K562 (cell line): ENCODE measurements around the gene TMEM202. TPM values are rescaled to one million over a fixed set of nuclear protein-coding genes. Genes with fewer than 3 reads are reported as not detected.

Experiments
- ATAC-seq: fragments of 200-7000 bp; cut with Tn5 transposase; 3 replicates; pipeline ENCODE4 v1.9.1; 2020; ENCODE audit warnings: moderate library complexity
- BruUV-seq: library from RNA; stranded (reverse); fragments of 400-500 nt; replicated peaks from 2 replicates; lab custom pipeline; 2021; lab: Mats Ljungman, UMichigan
- CTCF ChIA-PET: fragments of 300-600 bp; formaldehyde crosslinking; extraction: SDS; loops from one replicate; lab custom pipeline; 2021; ENCODE audit warnings: low intra/inter-chr PET ratio; lab: Yijun Ruan, JAX
- POLR2A ChIA-PET: fragments of 300-600, 350-650 bp; sonication (Branson Sonifier 250); formaldehyde crosslinking; extraction: SDS; loops from one replicate; lab custom pipeline; 2021; ENCODE audit warnings: antibody characterized with exemption, inconsistent platforms; lab: Yijun Ruan, JAX
- DNase-seq, 4 experiments: peaks; one replicate each; pipeline versions ENCODE4 v3.0.0 to v3.0.0-alpha.2; 2011 to 2018; ENCODE audit warnings: low spot score in 3 of 4, mixed read lengths in 3 of 4; ENCODE audit errors: extremely low read depth in 1 of 4
- FAIRE-seq: peaks from 2 replicates; lab custom pipeline; 2011; peaks lifted over from hg19 to GRCh38; lab: Jason Lieb, UNC
- H2AFZ ChIP-seq: 2 replicates; pipeline ENCODE4 v1.6.0; 2011; ENCODE audit warnings: low read depth, low read length, control low read depth, inconsistent platforms
- H3K27ac ChIP-seq: fragments of 200-600 bp; 3 replicates; pipeline ENCODE4 v1.8.0; 2011; ENCODE audit warnings: low read depth, mild to moderate bottlenecking, control low read depth, inconsistent platforms, low read length, moderate library complexity, mixed read lengths; ENCODE audit errors: extremely low read depth
- H3K27me3 ChIP-seq, 2 experiments: fragments of 300-600 bp in 1 of 2; 2 replicates in 1 of 2; 3 replicates in 1 of 2; pipeline versions ENCODE4 v1.6.0 to v1.8.0; 2011; ENCODE audit warnings: inconsistent platforms in 2 of 2, low read length in 2 of 2, mild to moderate bottlenecking in 1 of 2, mixed read lengths in 1 of 2, moderate library complexity in 1 of 2; ENCODE audit not compliant: control insufficient read depth in 2 of 2, insufficient read depth in 2 of 2
- H3K36me3 ChIP-seq: fragments of 300-600 bp; 3 replicates; pipeline ENCODE4 v1.8.0; 2011; ENCODE audit warnings: mild to moderate bottlenecking, low read length, inconsistent platforms; ENCODE audit not compliant: control insufficient read depth, insufficient read depth
- H3K4me1 ChIP-seq, 2 experiments: fragments of 200-600 bp in 1 of 2; replicated peaks in 1 of 2; 2 replicates in 1 of 2; 3 replicates in 1 of 2; pipeline versions ENCODE4 v1.5.1 to v1.8.0; 2011; ENCODE audit warnings: inconsistent platforms in 2 of 2, low read length in 2 of 2, mild to moderate bottlenecking in 1 of 2, mixed read lengths in 1 of 2, moderate library complexity in 1 of 2; ENCODE audit not compliant: control insufficient read depth in 2 of 2, insufficient read depth in 2 of 2
- H3K4me2 ChIP-seq: 2 replicates; pipeline ENCODE4 v1.6.1; 2011; ENCODE audit warnings: low read length, control low read depth, inconsistent platforms, mixed read lengths; ENCODE audit not compliant: insufficient read depth
- H3K4me3 ChIP-seq: fragments of 200-600 bp; sonication (generic), shearing (Covaris generic); 2 replicates; pipeline ENCODE4 v1.5.1; 2016; ENCODE audit warnings: control low read depth, inconsistent platforms
- H3K79me2 ChIP-seq: fragments of 200-600 bp; 3 replicates; pipeline ENCODE4 v1.8.0; 2011; ENCODE audit warnings: low read length, inconsistent platforms; ENCODE audit not compliant: control insufficient read depth, insufficient read depth
- H3K9ac ChIP-seq, 2 experiments: 2 replicates each; pipeline versions ENCODE4 v1.6.0 to v1.6.1; 2011; ENCODE audit warnings: low read depth in 2 of 2, low read length in 2 of 2, control low read depth in 1 of 2, inconsistent platforms in 1 of 2, mild to moderate bottlenecking in 1 of 2, mixed read lengths in 1 of 2; ENCODE audit not compliant: insufficient read depth in 1 of 2
- H3K9me1 ChIP-seq: one replicate; pipeline ENCODE4 v1.6.0; 2011; ENCODE audit warnings: inconsistent platforms, mild to moderate bottlenecking, low read length, moderate library complexity; ENCODE audit not compliant: control insufficient read depth, insufficient read depth
- H3K9me3 ChIP-seq: replicated peaks from 2 replicates; pipeline ENCODE4 v1.5.1; 2011; ENCODE audit warnings: low read depth, low read length, inconsistent platforms; ENCODE audit not compliant: control insufficient read depth, insufficient read depth
- H4K20me1 ChIP-seq: replicated peaks from 2 replicates; pipeline ENCODE4 v1.6.1; 2011; ENCODE audit warnings: low read length, inconsistent platforms, mixed read lengths; ENCODE audit not compliant: control insufficient read depth, insufficient read depth
- CBFB ChIP-seq: sonication (generic); formaldehyde crosslinking; IDR thresholded peaks from 2 replicates; pipeline ENCODE4 v1.4.0; 2020; ENCODE audit warnings: mild to moderate bottlenecking, missing genetic modification reagents
- EWSR1 ChIP-seq: fragments of 450-650 bp; IDR thresholded peaks from 2 replicates; pipeline ENCODE4 v1.6.1; 2018; ENCODE audit warnings: borderline replicate concordance, mild to moderate bottlenecking, low read depth, moderate library complexity; ENCODE audit not compliant: partially characterized antibody
- HDAC8 ChIP-seq: fragments of 450-650 bp; IDR thresholded peaks from 2 replicates; pipeline ENCODE4 v1.6.1; 2016; ENCODE audit warnings: mild to moderate bottlenecking, missing genetic modification characterization, moderate library complexity, missing compliant biosample characterization
- JUND ChIP-seq, 2 experiments: IDR thresholded peaks; 2 replicates in 1 of 2; 3 replicates in 1 of 2; pipeline ENCODE4 v1.6.1; 2011; ENCODE audit warnings: borderline replicate concordance in 2 of 2, low read depth in 2 of 2, low read length in 2 of 2, improper control_type of control experiment in 1 of 2, missing biosample characterization in 1 of 2, missing genetic modification characterization in 1 of 2, missing genetic modification reagents in 1 of 2
- KDM2B ChIP-seq: fragments of 250-450 bp; sonication (Bioruptor Pico); IDR thresholded peaks from 2 replicates; pipeline ENCODE4 v1.8.0; 2021; ENCODE audit warnings: mild to moderate bottlenecking, moderate library complexity
- MTA3 ChIP-seq: fragments of 450-650 bp; formaldehyde crosslinking; IDR thresholded peaks from 2 replicates; pipeline ENCODE4 v1.6.1; 2017; ENCODE audit warnings: mild to moderate bottlenecking, borderline replicate concordance
- NFE2L1 ChIP-seq: fragments of 450-650 bp; IDR thresholded peaks from 2 replicates; pipeline ENCODE4 v1.6.1; 2016; ENCODE audit warnings: missing genetic modification characterization, low read depth, mild to moderate bottlenecking, missing compliant biosample characterization, moderate library complexity, borderline replicate concordance
- NR2C1 ChIP-seq, 2 experiments: fragments of 450-650 bp; IDR thresholded peaks; 2 replicates each; pipeline ENCODE4 v1.6.1; 2017; ENCODE audit warnings: mild to moderate bottlenecking in 2 of 2, antibody characterized with exemption in 1 of 2, inconsistent platforms in 1 of 2, missing compliant biosample characterization in 1 of 2, missing genetic modification characterization in 1 of 2
- POU5F1 ChIP-seq: fragments of 150-350 bp; IDR thresholded peaks from 2 replicates; pipeline ENCODE4 v1.6.1; 2014; ENCODE audit warnings: borderline replicate concordance, low read length, low read depth, mild to moderate bottlenecking; ENCODE audit not compliant: partially characterized antibody
- SIX5 ChIP-seq, 2 experiments: IDR thresholded peaks; 2 replicates each; pipeline ENCODE4 v1.6.1; 2011; ENCODE audit warnings: low read length in 2 of 2, borderline replicate concordance in 1 of 2, low read depth in 1 of 2, mild to moderate bottlenecking in 1 of 2, moderate library complexity in 1 of 2; ENCODE audit not compliant: insufficient read depth in 1 of 2
- SMC3 ChIP-seq: conservative IDR thresholded peaks from 2 replicates; pipeline ENCODE4 v1.6.1; 2011; ENCODE audit warnings: low read depth, low read length, improper control_type of control experiment; ENCODE audit not compliant: insufficient read depth
- STAG1 ChIP-seq: sonication (generic); formaldehyde crosslinking; IDR thresholded peaks from 2 replicates; pipeline ENCODE4 v1.5.0; 2020; ENCODE audit warnings: missing genetic modification reagents, borderline replicate concordance
- TAF7 ChIP-seq: fragments of 450-650 bp; IDR thresholded peaks from 2 replicates; pipeline ENCODE4 v1.6.1; 2016; ENCODE audit warnings: missing genetic modification characterization, missing compliant biosample characterization
- ZC3H11A ChIP-seq: IDR thresholded peaks from 2 replicates; pipeline ENCODE4 v1.6.1; 2012; ENCODE audit warnings: low read depth, low read length, improper control_type of control experiment
- ZNF165 ChIP-seq: fragments of 250-450 bp; sonication (Bioruptor Pico); IDR thresholded peaks from 2 replicates; pipeline ENCODE4 v1.4.0; 2020; ENCODE audit warnings: borderline replicate concordance
- ZNF217 ChIP-seq: sonication (generic); formaldehyde crosslinking; IDR thresholded peaks from 2 replicates; pipeline ENCODE4 v1.8.0; 2022; ENCODE audit warnings: mild to moderate bottlenecking, missing genetic modification reagents
- ZNF232 ChIP-seq: sonication (generic); formaldehyde crosslinking; IDR thresholded peaks from 2 replicates; pipeline ENCODE4 v1.8.0; 2022; ENCODE audit warnings: mild to moderate bottlenecking, missing genetic modification reagents
- ZNF324 ChIP-seq: fragments of 250-450 bp; sonication (Bioruptor Pico); IDR thresholded peaks from 2 replicates; pipeline ENCODE4 v1.4.0; 2020; ENCODE audit warnings: mild to moderate bottlenecking
- ZNF507 ChIP-seq: conservative IDR thresholded peaks from 2 replicates; pipeline ENCODE4 v1.6.1; 2017; ENCODE audit warnings: missing genetic modification characterization, missing compliant biosample characterization
- ZSCAN29 ChIP-seq: fragments of 450-650 bp; IDR thresholded peaks from 2 replicates; pipeline ENCODE4 v1.6.1; 2017
- WGBS: fragments of 100-300 bp; shearing (Covaris generic); methylation state at CpG from one replicate; pipeline ENCODE4 v1.1.6; 2016; ENCODE audit warnings: low coverage, mixed read lengths; ENCODE audit not compliant: insufficient coverage; ENCODE audit errors: missing lambda C conversion rate; 5-methylcytosine and 5-hydroxymethylcytosine counted together
- in situ Hi-C: fragments of 300-500 bp; cut with MboI; formaldehyde crosslinking; loops from 4 replicates; pipeline ENCODE4 v1.15.0; 2018; ENCODE audit warnings: inconsistent platforms, mixed read lengths
- intact Hi-C: fragments of 100-400 bp; cut with micrococcal nuclease; formaldehyde crosslinking; loops from 2 replicates; pipeline ENCODE4 v1.14.2; 2022
- polyA plus RNA-seq, 8 experiments: library from polyadenylated mRNA; depleted of rRNA in 4 of 8; stranded (reverse) in 5 of 8; unstranded in 3 of 8; fragments of >200 nt; fragmentation: Nextera tagmentation in 2 of 8; fragmentation: Illumina TruSeq in 1 of 8; extraction: Ambion mirVana in 2 of 8; extraction: Trizol in 1 of 8; gene quantifications; 2 replicates each; pipeline versions ENCODE4 v1.2.1 to v1.2.3, GENCODE V29; 2011 to 2014; ENCODE audit warnings: inconsistent platforms in 1 of 8, missing spikeins in 1 of 8
- total RNA-seq, 7 experiments: library from RNA; depleted of rRNA in 6 of 7; stranded (reverse); fragments of >200 nt in 6 of 7; fragmentation: Illumina TruSeq in 2 of 7; extraction: Trizol in 2 of 7; gene quantifications; 2 replicates each; pipeline versions ENCODE4 v1.2.1 to v1.2.3, GENCODE V29; 2011 to 2021; ENCODE audit warnings: low replicate concordance in 1 of 7
- TF ChIP-seq, protein P1 (sequence below): fragments of 250-450 bp; sonication (Bioruptor Pico); IDR thresholded peaks from 2 replicates; pipeline ENCODE4 v1.8.0; 2021; ENCODE audit warnings: moderate library complexity, mild to moderate bottlenecking, inconsistent platforms

The TMEM202 gene
- total and polyA plus RNA-seq, 9 of the 15 experiments (the other 6 are each of a cell fraction or from before 2014, with no cell fraction given): not detected

DNA sequence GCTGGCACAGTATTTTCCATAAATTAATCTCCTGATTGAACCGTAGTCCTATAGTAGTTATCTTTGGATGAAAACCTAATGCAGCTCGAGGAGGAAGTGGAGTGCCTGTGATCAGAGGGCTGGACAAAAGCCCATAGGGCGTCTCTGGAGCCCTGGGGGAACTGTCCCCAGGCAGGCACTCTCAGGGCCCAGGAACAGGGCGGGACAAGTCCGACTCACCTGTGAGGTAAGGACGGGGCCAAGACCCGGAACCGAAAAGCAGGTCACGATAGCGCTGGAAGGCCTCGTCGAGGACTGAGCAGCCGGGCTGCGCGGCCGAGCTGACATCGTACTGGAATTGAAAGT, 22.6 kb upstream of the TMEM202 start:
- H3K36me3 ChIP-seq: peaks cover 15% of the 10 kb centered on the region; the same call in 2 of the 3 replicates
- peak overlapping the region; percentile 97 for H2AFZ ChIP-seq
- H3K79me2 ChIP-seq: peaks cover 31% of the 10 kb centered on the region
- peak overlapping the region; percentile 83 for H3K27ac ChIP-seq
- FAIRE-seq (no peak), ATAC-seq (peak; percentile 79), DNase-seq (peak in 1 of 4 experiments; percentile 27)
- in situ Hi-C loops: no loop called here
- peaks cover 8 to 15% of the 10 kb centered on the region in 2 experiments; a peak in 3 of 5 replicates for H3K4me1 ChIP-seq
- POLR2A ChIA-PET: interaction anchor here (0.5 to 1.4 kb wide), 12 partner anchors 8 to 460 kb away, joined by 3 to 6 read pairs (median 4); no protein-coding TSS in a partner anchor
- peak overlapping the region; percentile 95 for H3K4me2 ChIP-seq
- no peaks in the 10 kb centered on the region for H3K9me1 ChIP-seq
- H3K9ac ChIP-seq: peak overlapping the region; percentile 94 to 99
- H3K9me3 ChIP-seq: no peaks in the 10 kb centered on the region
- WGBS: under 1% methylated on average over 17 of the region's 17 CpGs
- H4K20me1 ChIP-seq: no peaks in the 10 kb centered on the region
- CTCF ChIA-PET: no interaction called here
- H3K4me3 ChIP-seq: peak overlapping the region; percentile 79
- intact Hi-C loops: no loop called here
- peaks cover 0 to 3% of the 10 kb centered on the region in 2 experiments; a peak in 2 of 5 replicates for H3K27me3 ChIP-seq
- TSS peak; percentile 63 for BruUV-seq
- TF ChIP-seq HDAC8 (tag) (no peak), NR2C1 (IDR thresholded peaks at IDR 0.05) (no peak), NR2C1 (tag; IDR thresholded peaks at IDR 0.05) (no peak), NFE2L1 (tag) (no peak), KDM2B (CRISPR knock-in tag) (no peak), MTA3 (no peak; the same call in 1 of the 2 replicates), JUND (IDR thresholded peaks at IDR 0.05; ENCODE audit: borderline replicate concordance, low read depth, low read length) (no peak), JUND (tag; IDR thresholded peaks at IDR 0.05; ENCODE audit: borderline replicate concordance, low read depth, low read length) (0 out of 3 replicates have a peak, but pooled peaks have one; percentile 30), STAG1 (CRISPR knock-in tag) (no peak), SIX5 (IDR thresholded peaks at IDR 0.05; ENCODE audit: borderline replicate concordance in 1 of 2, insufficient read depth in 1 of 2, low read depth in 1 of 2, low read length in 2 of 2) (no peak), EWSR1 (no peak), SMC3 (no peak), ZNF232 (CRISPR knock-in tag) (0 out of 2 replicates have a peak, but pooled peaks have one; percentile 65), ZNF507 (tag) (no peak), TAF7 (no peak), CBFB (CRISPR knock-in tag) (no peak), ZNF324 (no peak), ZNF165 (CRISPR knock-in tag) (no peak), ZC3H11A (no peak), ZSCAN29 (no peak), ZNF217 (CRISPR knock-in tag) (no peak), POU5F1 (no peak)
- TF ChIP-seq, protein P1, sequence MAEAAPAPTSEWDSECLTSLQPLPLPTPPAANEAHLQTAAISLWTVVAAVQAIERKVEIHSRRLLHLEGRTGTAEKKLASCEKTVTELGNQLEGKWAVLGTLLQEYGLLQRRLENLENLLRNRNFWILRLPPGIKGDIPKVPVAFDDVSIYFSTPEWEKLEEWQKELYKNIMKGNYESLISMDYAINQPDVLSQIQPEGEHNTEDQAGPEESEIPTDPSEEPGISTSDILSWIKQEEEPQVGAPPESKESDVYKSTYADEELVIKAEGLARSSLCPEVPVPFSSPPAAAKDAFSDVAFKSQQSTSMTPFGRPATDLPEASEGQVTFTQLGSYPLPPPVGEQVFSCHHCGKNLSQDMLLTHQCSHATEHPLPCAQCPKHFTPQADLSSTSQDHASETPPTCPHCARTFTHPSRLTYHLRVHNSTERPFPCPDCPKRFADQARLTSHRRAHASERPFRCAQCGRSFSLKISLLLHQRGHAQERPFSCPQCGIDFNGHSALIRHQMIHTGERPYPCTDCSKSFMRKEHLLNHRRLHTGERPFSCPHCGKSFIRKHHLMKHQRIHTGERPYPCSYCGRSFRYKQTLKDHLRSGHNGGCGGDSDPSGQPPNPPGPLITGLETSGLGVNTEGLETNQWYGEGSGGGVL (CRISPR knock-in tag): no peak
